Pons (tissue), 1 donor: ENCODE results near the gene MCM3AP.
"Not testable (repeated sequence)": the region's sequence is repeated elsewhere in the genome, so short reads cannot be mapped to it uniquely, and the experiment has no call there.

ENCODE experiments used
- DNase-seq: peaks from one replicate; pipeline ENCODE4 v3.0.0-alpha.2; 2016; ENCODE audit warnings: low spot score

Gene MCM3AP

DNA sequence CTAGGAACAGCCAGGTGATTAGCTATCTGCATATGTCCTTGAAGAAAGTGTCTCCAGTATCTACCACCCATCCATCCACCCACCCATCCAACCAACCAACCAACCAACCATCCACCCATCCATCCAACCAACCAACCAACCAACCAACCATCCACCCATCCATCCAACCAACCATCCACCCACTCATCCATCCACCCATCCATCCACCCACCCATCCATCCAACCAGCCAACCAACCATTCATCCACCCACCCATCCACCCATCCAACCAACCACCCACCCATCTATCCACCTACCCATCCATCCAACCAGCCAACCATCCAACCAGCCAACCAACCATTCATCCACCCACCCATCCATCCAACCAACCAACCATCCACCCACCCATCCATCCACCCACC is 26.2 kb upstream of the MCM3AP start:
- DNase-seq, result no peak

- DNase-seq, result not testable (repeated sequence)
Observed at GRCh38 chr21:46310260-46310659, 24.8 kb upstream of the MCM3AP start.

GRCh38 chr21:46308431-46308830 is 23.0 kb upstream of the MCM3AP start:
- DNase-seq, result no peak

GRCh38 chr21:46307625-46308024 is 22.2 kb upstream of the MCM3AP start:
- DNase-seq, result no peak

DNA sequence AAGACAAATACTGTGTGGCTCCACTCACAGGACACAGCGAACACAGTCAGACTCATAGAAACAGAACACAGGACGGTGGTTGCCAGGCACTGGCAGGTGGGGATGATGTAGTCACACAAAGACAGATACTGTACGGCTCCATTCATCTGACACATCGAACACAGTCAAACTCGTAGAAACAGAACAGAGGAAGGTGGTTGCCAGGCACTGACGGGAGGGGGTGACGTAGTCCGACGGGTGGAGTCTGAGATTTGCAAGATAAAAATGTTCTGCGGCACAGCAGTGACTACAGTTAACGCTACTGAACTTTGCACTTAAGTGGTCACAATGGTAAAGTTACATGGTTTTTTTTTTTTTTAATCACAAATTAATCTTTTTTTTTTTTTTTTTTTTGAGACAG is 19.5 kb upstream of the MCM3AP start:
- peak; percentile 75 for DNase-seq

DNA sequence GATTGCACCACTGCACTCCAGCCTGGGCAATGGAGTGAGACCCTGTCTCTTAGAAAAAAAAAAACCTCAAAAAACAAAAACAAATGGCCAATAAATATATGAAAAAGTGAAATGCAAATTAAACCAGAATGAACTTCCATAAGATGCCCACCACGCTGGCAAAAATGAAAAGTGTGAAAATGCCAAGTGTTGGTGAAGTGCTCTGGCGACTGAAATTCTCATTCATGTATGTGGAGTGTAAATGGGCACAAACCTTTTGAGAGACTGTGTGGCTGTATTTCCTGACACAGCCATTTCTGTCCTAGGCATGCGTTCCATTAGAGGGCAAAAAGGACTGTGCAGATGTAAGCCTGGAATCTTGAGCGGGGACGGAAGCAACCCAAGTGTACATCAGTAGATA is 19.0 kb upstream of the MCM3AP start:
- no peak for DNase-seq

- DNase-seq, result no peak
Observed at GRCh38 chr21:46301759-46302158, 16.3 kb upstream of the MCM3AP start.

DNA sequence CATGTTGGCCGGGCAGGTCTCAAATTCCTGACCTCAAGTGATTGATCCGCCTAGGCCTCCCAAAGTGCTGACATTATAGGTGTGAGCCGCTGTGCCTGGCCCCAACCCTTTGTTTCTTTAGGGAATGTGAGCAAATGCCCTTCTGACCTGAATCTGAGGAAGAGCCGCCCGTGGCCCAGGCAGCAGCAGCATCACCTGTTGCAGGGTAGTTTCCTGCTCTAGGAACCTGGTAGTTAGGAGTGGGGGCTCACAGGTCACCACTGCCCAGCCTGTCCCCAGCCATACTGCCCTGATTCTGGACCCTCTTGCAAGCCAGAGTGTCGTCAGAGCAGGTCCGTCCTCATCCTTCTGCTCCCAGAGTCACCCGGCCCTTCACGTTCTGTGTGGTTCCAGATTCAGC is 13.8 kb upstream of the MCM3AP start:
- DNase-seq, result no peak

- no peak for DNase-seq
Observed at GRCh38 chr21:46297338-46298271, 12.2 kb upstream of the MCM3AP start.

GRCh38 chr21:46295996-46296752 is 10.8 kb upstream of the MCM3AP start:
- peak; percentile 61 for DNase-seq

GRCh38 chr21:46295177-46295770 is 9.9 kb upstream of the MCM3AP start:
- DNase-seq, result no peak

DNA sequence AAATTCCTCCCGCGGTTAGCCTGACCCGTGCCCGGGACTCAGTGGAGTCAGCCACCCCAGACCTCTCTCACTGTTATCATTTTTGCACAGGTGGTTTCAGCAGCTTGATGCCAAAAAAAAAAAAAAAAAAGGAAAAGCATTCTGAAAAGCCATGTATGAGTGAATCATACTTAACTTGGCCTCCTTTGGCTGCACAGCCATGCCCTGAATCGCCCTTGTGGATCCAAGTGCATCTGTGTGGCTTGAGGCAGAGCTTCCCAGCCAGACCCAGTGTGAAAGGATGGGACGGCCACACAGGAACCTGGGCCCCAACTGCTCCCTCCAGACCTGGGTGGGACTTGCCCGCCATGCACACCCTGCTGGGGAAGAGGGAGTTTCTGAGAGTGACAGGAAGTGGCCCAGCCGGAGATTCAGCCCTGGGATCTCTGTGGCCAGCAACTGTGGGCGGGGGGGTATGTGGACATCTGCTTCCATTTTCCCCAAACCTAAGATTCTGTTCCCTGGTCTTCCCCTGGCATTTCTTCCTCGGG is 9.3 kb upstream of the MCM3AP start:
- no peak for DNase-seq

DNA sequence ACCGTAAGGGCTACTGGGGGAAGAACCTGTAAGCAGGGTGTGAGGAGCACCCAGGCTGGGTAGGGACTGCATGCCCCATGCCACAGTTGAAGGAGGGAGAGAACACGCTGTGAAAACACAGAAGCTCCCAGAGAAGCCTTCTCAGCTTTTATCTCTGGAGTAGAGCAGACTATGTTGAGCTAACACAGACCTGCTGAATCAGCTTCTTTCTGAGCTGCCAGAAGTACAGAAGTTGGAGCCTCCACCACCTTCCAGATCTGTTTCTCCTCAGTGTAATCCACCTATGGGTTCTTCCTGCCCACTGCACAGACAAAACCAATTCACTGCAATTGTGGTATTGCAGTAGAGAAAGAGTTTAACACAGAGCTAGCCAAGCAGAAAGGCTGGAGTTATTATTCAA is 6.2 kb upstream of the MCM3AP start:
- no peak for DNase-seq

GRCh38 chr21:46289655-46290179 is 4.3 kb upstream of the MCM3AP start:
- DNase-seq, result no peak

- DNase-seq, result no peak
Observed at GRCh38 chr21:46287541-46287940, 2.1 kb upstream of the MCM3AP start.

DNA sequence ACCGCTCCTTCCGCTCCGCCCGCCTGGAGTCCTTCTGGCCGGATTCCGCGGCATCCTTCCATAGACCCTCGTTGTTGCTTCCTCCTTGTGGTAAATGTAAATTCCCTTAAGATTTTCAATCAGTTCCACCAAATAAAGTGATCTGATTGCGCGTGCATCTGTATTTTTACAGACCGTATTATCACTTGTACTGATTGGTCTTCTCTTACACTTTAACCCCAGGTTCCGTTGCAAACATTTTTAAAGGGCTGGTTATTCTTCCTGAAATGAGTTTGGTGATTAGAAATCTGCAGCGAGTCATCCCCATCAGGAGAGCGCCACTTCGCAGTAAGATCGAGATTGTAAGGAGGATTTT is 1.2 kb upstream of the MCM3AP start:
- peak; percentile 42 for DNase-seq

- peak; percentile 69 for DNase-seq
Observed at GRCh38 chr21:46285761-46286647, 593 bp upstream of the MCM3AP start, which contains the start of gene YBEY. Gene YBEY, plus strand, starts transcription at chr21:46286342. Its CDS starts 572 bp downstream, at chr21:46286914.

GRCh38 chr21:46284733-46285132 is 678 bp downstream of the MCM3AP start:
- no peak for DNase-seq

- peak; percentile 38 for DNase-seq
Observed at GRCh38 chr21:46284077-46284644, 1.2 kb downstream of the MCM3AP start.

GRCh38 chr21:46274797-46275390 is 10.5 kb downstream of the MCM3AP start:
- DNase-seq, result no peak
